GM12874 (cell line): ENCODE results near the gene LEMD2.

Experiments used
- CTCF ChIP-seq: IDR thresholded peaks from 2 replicates; pipeline ENCODE4 v1.5.1; 2011; ENCODE audit warnings: low read depth, mild to moderate bottlenecking, control low read depth, low read length, moderate library complexity; ENCODE audit not compliant: insufficient read depth

The LEMD2 gene

GRCh38 chr6:33828764-33829731 lies 40.1 kb upstream of the LEMD2 start:
- TF ChIP-seq CTCF: no peak

- TF ChIP-seq CTCF: no peak
Measured at GRCh38 chr6:33828452-33828763, 39.5 kb upstream of the LEMD2 start.

- no peak for TF ChIP-seq CTCF
Measured at GRCh38 chr6:33827546-33828451, 38.9 kb upstream of the LEMD2 start.

DNA sequence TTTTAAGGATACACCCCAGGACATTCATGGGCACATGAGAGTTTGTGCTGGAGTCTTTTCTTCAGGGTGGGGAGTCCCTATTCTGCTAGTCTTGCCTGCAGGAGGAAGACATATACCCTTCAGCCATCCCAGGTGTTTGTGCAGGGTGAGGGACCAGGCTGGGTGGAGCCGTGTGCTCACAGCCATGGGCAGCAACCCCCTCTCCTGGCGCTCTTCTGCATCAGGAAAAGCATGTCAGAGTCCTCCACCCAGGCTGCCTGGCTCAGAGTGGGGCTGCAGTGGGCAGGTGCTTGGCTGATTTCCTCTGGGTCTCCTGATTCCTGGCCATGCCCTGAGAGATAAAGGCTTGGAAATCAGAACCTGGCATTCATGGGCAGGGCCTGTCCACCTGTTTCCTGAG lies 37.6 kb upstream of the LEMD2 start:
- TF ChIP-seq CTCF: no peak

GRCh38 chr6:33824461-33825154 lies 35.7 kb upstream of the LEMD2 start:
- TF ChIP-seq CTCF: no peak

DNA sequence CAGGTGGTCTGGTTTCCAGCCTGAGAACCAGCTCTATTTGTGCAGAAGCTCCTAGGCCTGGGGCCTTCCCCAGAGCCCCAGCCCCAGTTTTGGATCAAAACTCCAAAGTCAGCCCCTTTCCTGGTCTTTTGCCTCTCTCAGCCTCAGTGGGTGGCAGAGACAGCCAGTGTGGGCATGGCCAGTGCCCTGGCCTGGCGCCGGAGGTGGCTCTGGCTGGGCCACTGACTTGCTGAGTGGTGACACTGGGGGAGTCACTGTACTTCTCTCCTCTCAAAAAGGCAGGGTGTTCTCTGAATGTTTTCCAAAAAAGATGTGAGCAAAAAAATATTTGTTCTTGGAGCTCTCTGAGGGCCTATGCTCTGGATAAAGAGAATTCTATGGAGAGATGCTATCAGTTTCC lies 34.9 kb upstream of the LEMD2 start:
- TF ChIP-seq CTCF: no peak
